ENCODE measurements around the gene LIN28A. TPM values are rescaled to one million over a fixed set of nuclear protein-coding genes. Genes with fewer than 3 reads are reported as not detected.

Gene LIN28A
- total RNA-seq, 2 experiments from 2014 or later, result not detected

GRCh38 chr1:26391450-26391849, 19.2 kb upstream of the LIN28A start:
- Mint-ChIP-seq H3K27me3 (peaks cover 4% of the 10 kb centered on the region), H3K4me3 (no peak overlapping the region), H3K27ac (peak overlapping the region; percentile 62), H3K36me3 (no peaks in the 10 kb centered on the region), H3K9me3 (ENCODE audit: low read depth) (no peaks in the 10 kb centered on the region), H3K4me1 (peaks cover 55% of the 10 kb centered on the region)
- CTCF ChIA-PET, result interaction anchor here (0.6 to 13.6 kb wide), 29 partner anchors 10 to 1686 kb away, joined by 3 to 180 read pairs (median 4); partner anchors contain the start of genes CD52, CEP85, CRYBG2 and SH3BGRL3
- DNase-seq (peak; percentile 78), ATAC-seq (peak; percentile 80)

GRCh38 chr1:26395754-26396153, 14.9 kb upstream of the LIN28A start:
- Mint-ChIP-seq H3K27me3 (peaks cover 4% of the 10 kb centered on the region), H3K36me3 (no peaks in the 10 kb centered on the region), H3K4me3 (no peak overlapping the region), H3K27ac (no peak overlapping the region), H3K9me3 (ENCODE audit: low read depth) (no peaks in the 10 kb centered on the region), H3K4me1 (peaks cover 18% of the 10 kb centered on the region)
- CTCF ChIA-PET, result interaction anchor here (0.7 to 13.6 kb wide), 14 partner anchors 18 to 293 kb away, joined by 3 to 180 read pairs (median 11); partner anchors contain the start of genes C1orf232, CD52, CEP85 and ZNF593
- ATAC-seq, result no peak
- no peak for DNase-seq

GRCh38 chr1:26399034-26399433, 11.6 kb upstream of the LIN28A start:
- Mint-ChIP-seq H3K27me3 (peaks cover 20% of the 10 kb centered on the region), H3K4me3 (no peak overlapping the region), H3K36me3 (no peaks in the 10 kb centered on the region), H3K4me1 (peaks cover 5% of the 10 kb centered on the region), H3K9me3 (ENCODE audit: low read depth) (no peaks in the 10 kb centered on the region), H3K27ac (no peak overlapping the region)
- CTCF ChIA-PET, result interaction anchor here (1.6 to 13.6 kb wide), 5 partner anchors 18 to 229 kb away, joined by 5 to 180 read pairs (median 25); partner anchors contain the start of genes ZNF593 and ZNF683
- DNase-seq (no peak), ATAC-seq (no peak)

- no peaks in the 10 kb centered on the region for H3K4me1 Mint-ChIP-seq
- no peak for DNase-seq
- no peaks in the 10 kb centered on the region for H3K36me3 Mint-ChIP-seq
- CTCF ChIA-PET, result interaction anchor here (1.6 to 3.6 kb wide), 2 partner anchors 11 to 15 kb away, joined by 4 to 25 read pairs; no protein-coding TSS in a partner anchor
- no peak overlapping the region for H3K4me3 Mint-ChIP-seq
- no peaks in the 10 kb centered on the region for H3K9me3 Mint-ChIP-seq (ENCODE audit: low read depth)
- H3K27ac Mint-ChIP-seq, result no peak overlapping the region
- ATAC-seq, result no peak
- peaks cover 32% of the 10 kb centered on the region for H3K27me3 Mint-ChIP-seq
Observed at GRCh38 chr1:26401891-26402290, 8.7 kb upstream of the LIN28A start.

GRCh38 chr1:26403656-26404055, 7.0 kb upstream of the LIN28A start:
- CTCF ChIA-PET, result interaction anchor here (0.9 kb wide), 1 partner anchor 13 kb away, joined by 3 read pairs; no protein-coding TSS in a partner anchor
- H3K27me3 Mint-ChIP-seq, result peaks cover 35% of the 10 kb centered on the region
- ATAC-seq, result no peak

GRCh38 chr1:26404641-26405040, 6.0 kb upstream of the LIN28A start:
- no peak overlapping the region for H3K4me3 Mint-ChIP-seq
- peaks cover 13% of the 10 kb centered on the region for H3K4me1 Mint-ChIP-seq
- H3K27me3 Mint-ChIP-seq, result peaks cover 45% of the 10 kb centered on the region
- no peak for ATAC-seq
- CTCF ChIA-PET, result interaction anchor here (3.0 kb wide), 1 partner anchor 11 kb away, joined by 30 read pairs; no protein-coding TSS in a partner anchor
- no peak overlapping the region for H3K27ac Mint-ChIP-seq
- H3K36me3 Mint-ChIP-seq, result no peaks in the 10 kb centered on the region
- no peak for DNase-seq
- H3K9me3 Mint-ChIP-seq (ENCODE audit: low read depth), result no peaks in the 10 kb centered on the region

More at GRCh38 chr1:26403656-26404055, 7.0 kb upstream of the LIN28A start:
- no peak for DNase-seq
- Mint-ChIP-seq H3K9me3 (ENCODE audit: low read depth) (no peaks in the 10 kb centered on the region), H3K4me1 (peaks cover 3% of the 10 kb centered on the region), H3K4me3 (no peak overlapping the region), H3K27ac (no peak overlapping the region), H3K36me3 (no peaks in the 10 kb centered on the region)

GRCh38 chr1:26405281-26405915, 5.2 kb upstream of the LIN28A start:
- CTCF ChIA-PET, result interaction anchor here (1.4 to 3.0 kb wide), 2 partner anchors 11 kb away, joined by 4 to 30 read pairs; no protein-coding TSS in a partner anchor
- ATAC-seq, result no peak
- peaks cover 49% of the 10 kb centered on the region for H3K27me3 Mint-ChIP-seq
- H3K27ac Mint-ChIP-seq, result no peak overlapping the region
- peaks cover 15% of the 10 kb centered on the region for H3K4me1 Mint-ChIP-seq
- no peak overlapping the region for H3K4me3 Mint-ChIP-seq
- no peaks in the 10 kb centered on the region for H3K36me3 Mint-ChIP-seq
- no peak for DNase-seq
- H3K9me3 Mint-ChIP-seq (ENCODE audit: low read depth), result no peaks in the 10 kb centered on the region

GRCh38 chr1:26408604-26409003, 2.0 kb upstream of the LIN28A start:
- H3K36me3 Mint-ChIP-seq, result no peaks in the 10 kb centered on the region
- peak; percentile 86 for ATAC-seq
- CTCF ChIA-PET, result interaction anchor here (0.6 to 1.0 kb wide), 4 partner anchors 8 to 283 kb away, joined by 3 to 8 read pairs (median 3); partner anchors contain the start of gene CEP85
- peaks cover 65% of the 10 kb centered on the region for H3K27me3 Mint-ChIP-seq
- peaks cover 19% of the 10 kb centered on the region for H3K4me1 Mint-ChIP-seq
- no peak overlapping the region for H3K27ac Mint-ChIP-seq
- DNase-seq, result peak; percentile 84
- H3K9me3 Mint-ChIP-seq (ENCODE audit: low read depth), result no peaks in the 10 kb centered on the region
- no peak overlapping the region for H3K4me3 Mint-ChIP-seq

- no peaks in the 10 kb centered on the region for H3K9me3 Mint-ChIP-seq (ENCODE audit: low read depth)
- no peaks in the 10 kb centered on the region for H3K36me3 Mint-ChIP-seq
- H3K27me3 Mint-ChIP-seq, result peaks cover 67% of the 10 kb centered on the region
- H3K27ac Mint-ChIP-seq, result no peak overlapping the region
- no peak overlapping the region for H3K4me3 Mint-ChIP-seq
- DNase-seq, result no peak
- H3K4me1 Mint-ChIP-seq, result peaks cover 19% of the 10 kb centered on the region
- ATAC-seq, result no peak
- CTCF ChIA-PET, result interaction anchor here (1.0 kb wide), 1 partner anchor 124 kb away, joined by 3 read pairs; no protein-coding TSS in a partner anchor
Observed at GRCh38 chr1:26409191-26409807, 1.3 kb upstream of the LIN28A start.

- ATAC-seq (no peak), DNase-seq (no peak)
- no peak overlapping the region for H3K4me3 Mint-ChIP-seq
- H3K27me3 Mint-ChIP-seq, result peaks cover 71% of the 10 kb centered on the region
- CTCF ChIA-PET, result interaction anchor here (1.1 kb wide), 1 partner anchor 18 kb away, joined by 4 read pairs; no protein-coding TSS in a partner anchor
- H3K4me1 Mint-ChIP-seq, result peaks cover 19% of the 10 kb centered on the region
- no peaks in the 10 kb centered on the region for H3K36me3 Mint-ChIP-seq
- H3K27ac Mint-ChIP-seq, result no peak overlapping the region
- no peaks in the 10 kb centered on the region for H3K9me3 Mint-ChIP-seq (ENCODE audit: low read depth)
Observed at GRCh38 chr1:26411624-26412074, 1.0 kb downstream of the LIN28A start.

GRCh38 chr1:26412180-26412840, 1.7 kb downstream of the LIN28A start:
- Mint-ChIP-seq H3K4me1 (peaks cover 19% of the 10 kb centered on the region), H3K36me3 (no peaks in the 10 kb centered on the region), H3K9me3 (ENCODE audit: low read depth) (no peaks in the 10 kb centered on the region), H3K27ac (no peak overlapping the region), H3K4me3 (no peak overlapping the region), H3K27me3 (peaks cover 71% of the 10 kb centered on the region)
- DNase-seq (no peak), ATAC-seq (no peak)
- CTCF ChIA-PET, result interaction anchor here (1.1 to 1.2 kb wide), 2 partner anchors 19 to 135 kb away, joined by 3 to 4 read pairs; no protein-coding TSS in a partner anchor

- H3K27ac Mint-ChIP-seq, result no peak overlapping the region
- no peak for ATAC-seq
- no peaks in the 10 kb centered on the region for H3K36me3 Mint-ChIP-seq
- CTCF ChIA-PET, result interaction anchor here (1.2 kb wide), 1 partner anchor 136 kb away, joined by 3 read pairs; no protein-coding TSS in a partner anchor
- H3K4me1 Mint-ChIP-seq, result peaks cover 19% of the 10 kb centered on the region
- no peak overlapping the region for H3K4me3 Mint-ChIP-seq
- H3K27me3 Mint-ChIP-seq, result peaks cover 71% of the 10 kb centered on the region
- DNase-seq, result no peak
- no peaks in the 10 kb centered on the region for H3K9me3 Mint-ChIP-seq (ENCODE audit: low read depth)
Observed at GRCh38 chr1:26413031-26413430, 2.4 kb downstream of the LIN28A start.
